Measurements from ENCODE around the gene TIE1.

DNA sequence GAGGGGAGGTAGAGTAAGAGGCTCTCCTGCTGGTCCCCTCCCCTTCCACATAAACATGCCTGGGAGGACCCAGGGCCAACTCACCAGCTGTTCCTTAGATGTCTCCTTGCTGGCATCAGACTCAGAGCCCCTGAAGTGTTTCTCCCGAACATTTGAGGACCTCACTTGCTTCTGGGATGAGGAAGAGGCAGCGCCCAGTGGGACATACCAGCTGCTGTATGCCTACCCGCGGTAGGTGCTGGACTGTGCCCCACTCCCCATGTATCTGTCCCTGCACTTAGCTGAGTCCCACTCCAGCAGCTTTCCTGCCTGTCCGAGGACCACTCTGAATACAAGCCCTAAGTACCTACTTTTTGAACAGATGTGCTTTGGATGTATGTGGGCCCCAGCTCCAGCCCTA, 37.2 kb downstream of the TIE1 start:
- TF ChIP-seq, protein P1, sequence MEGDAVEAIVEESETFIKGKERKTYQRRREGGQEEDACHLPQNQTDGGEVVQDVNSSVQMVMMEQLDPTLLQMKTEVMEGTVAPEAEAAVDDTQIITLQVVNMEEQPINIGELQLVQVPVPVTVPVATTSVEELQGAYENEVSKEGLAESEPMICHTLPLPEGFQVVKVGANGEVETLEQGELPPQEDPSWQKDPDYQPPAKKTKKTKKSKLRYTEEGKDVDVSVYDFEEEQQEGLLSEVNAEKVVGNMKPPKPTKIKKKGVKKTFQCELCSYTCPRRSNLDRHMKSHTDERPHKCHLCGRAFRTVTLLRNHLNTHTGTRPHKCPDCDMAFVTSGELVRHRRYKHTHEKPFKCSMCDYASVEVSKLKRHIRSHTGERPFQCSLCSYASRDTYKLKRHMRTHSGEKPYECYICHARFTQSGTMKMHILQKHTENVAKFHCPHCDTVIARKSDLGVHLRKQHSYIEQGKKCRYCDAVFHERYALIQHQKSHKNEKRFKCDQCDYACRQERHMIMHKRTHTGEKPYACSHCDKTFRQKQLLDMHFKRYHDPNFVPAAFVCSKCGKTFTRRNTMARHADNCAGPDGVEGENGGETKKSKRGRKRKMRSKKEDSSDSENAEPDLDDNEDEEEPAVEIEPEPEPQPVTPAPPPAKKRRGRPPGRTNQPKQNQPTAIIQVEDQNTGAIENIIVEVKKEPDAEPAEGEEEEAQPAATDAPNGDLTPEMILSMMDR (IDR thresholded peaks at IDR 0.05): no peak
- no peak for TF ChIP-seq POLR2AphosphoS5 (IDR thresholded peaks at IDR 0.05)
- TF ChIP-seq POLR2A (IDR thresholded peaks at IDR 0.05): no peak
- TF ChIP-seq EP300 (IDR thresholded peaks at IDR 0.05): no peak

Data from gastroesophageal sphincter (tissue), 3 donors.